HCT116 (cell line): Measurements from ENCODE around the gene UFD1. TPM values are rescaled to one million over a fixed set of nuclear protein-coding genes. Genes with fewer than 3 reads are reported as not detected.

Source experiments
- ATAC-seq: fragments of 200-7000 bp; cut with Tn5 transposase; 2 replicates; pipeline ENCODE4 v1.9.1; 2020; ENCODE audit warnings: mild to moderate bottlenecking, moderate library complexity
- BruUV-seq: library from RNA; stranded (reverse); fragments of 400-500 nt; replicated peaks from 2 replicates; lab custom pipeline; 2021; lab: Mats Ljungman, UMichigan
- CTCF ChIA-PET: fragments of 300-600 bp; sonication (Branson Sonifier 250); formaldehyde crosslinking; loops from one replicate; lab custom pipeline; 2021; ENCODE audit warnings: antibody characterized with exemption; lab: Charles Lee
- POLR2A ChIA-PET: fragments of 300-600, 350-600 bp; sonication (Branson Sonifier 250); formaldehyde crosslinking; loops from one replicate; lab custom pipeline; 2021; ENCODE audit warnings: antibody characterized with exemption; lab: Charles Lee
- RAD21 ChIA-PET, 2 experiments: fragments of 300-600 bp; sonication (Branson Sonifier 250); formaldehyde crosslinking; loops; one replicate each; lab custom pipeline; 2023; ENCODE audit warnings: low total read pairs in 2 of 2; ENCODE audit not compliant: uncharacterized antibody in 2 of 2, unreplicated experiment in 2 of 2, low non-redundant PET in 1 of 2; lab: Charles Lee
- DNase-seq: peaks from one replicate; pipeline ENCODE4 v3.0.0-alpha.2; 2010; ENCODE audit warnings: low read depth, low spot score
- H2AFZ ChIP-seq: fragments of 200-600 bp; shearing (Covaris generic), sonication (generic); 2 replicates; pipeline ENCODE4 v1.6.1; 2017; ENCODE audit warnings: low read depth, mixed run types, mixed read lengths, antibody characterized with exemption, low read length; ENCODE audit not compliant: poor library complexity, severe bottlenecking
- H3K27ac ChIP-seq: 2 replicates; pipeline ENCODE4 v1.5.1; 2012; ENCODE audit warnings: low read depth, low read length
- H3K27me3 ChIP-seq: fragments of 200-600 bp; sonication (generic); 2 replicates; pipeline ENCODE4 v1.6.1; 2016; ENCODE audit warnings: mixed run types, low read length, mixed read lengths; ENCODE audit not compliant: insufficient read depth
- H3K36me3 ChIP-seq, 2 experiments: fragments of 200-500 bp in 1 of 2; fragments of 200-600 bp in 1 of 2; sonication (Bioruptor generic) in 1 of 2; sonication (generic) in 1 of 2; 2 replicates each; pipeline versions ENCODE4 v1.5.1 to v1.6.1; 2014 to 2016; ENCODE audit warnings: low read length in 2 of 2, inconsistent platforms in 1 of 2, mixed read lengths in 1 of 2, mixed run types in 1 of 2; ENCODE audit not compliant: insufficient read depth in 2 of 2, control insufficient read depth in 1 of 2
- H3K4me1 ChIP-seq, 2 experiments: fragments of 200-600 bp in 1 of 2; sonication (generic) in 1 of 2; 2 replicates each; pipeline versions ENCODE4 v1.5.1 to v1.6.1; 2012 to 2017; ENCODE audit warnings: low read length in 2 of 2, inconsistent platforms in 1 of 2, mild to moderate bottlenecking in 1 of 2, mixed read lengths in 1 of 2, mixed run types in 1 of 2, moderate library complexity in 1 of 2; ENCODE audit not compliant: insufficient read depth in 2 of 2, control insufficient read depth in 1 of 2
- H3K4me2 ChIP-seq: fragments of 200-600 bp; sonication (generic); 2 replicates; pipeline ENCODE4 v1.6.1; 2017; ENCODE audit warnings: mixed run types, low read length, mixed read lengths
- H3K4me3 ChIP-seq, 2 experiments: fragments of 200-600 bp in 1 of 2; sonication (generic) in 1 of 2; replicated peaks in 1 of 2; 2 replicates each; pipeline ENCODE4 v1.5.1; 2011 to 2016; ENCODE audit warnings: low read length in 2 of 2, control low read depth in 1 of 2, low read depth in 1 of 2, mild to moderate bottlenecking in 1 of 2, mixed read lengths in 1 of 2, mixed run types in 1 of 2
- H3K79me2 ChIP-seq: fragments of 200-600 bp; sonication (generic); 2 replicates; pipeline ENCODE4 v1.6.1; 2017; ENCODE audit warnings: mild to moderate bottlenecking, mixed run types, low read length, moderate library complexity, mixed read lengths; ENCODE audit not compliant: insufficient read depth
- H3K9ac ChIP-seq: fragments of 200-600 bp; sonication (generic); 2 replicates; pipeline ENCODE4 v1.6.1; 2016; ENCODE audit warnings: low read length, mixed read lengths
- H3K9me2 ChIP-seq: fragments of 200-600 bp; sonication (generic), shearing (Covaris generic); 2 replicates; pipeline ENCODE4 v1.6.1; 2017; ENCODE audit warnings: mixed run types, mild to moderate bottlenecking, moderate library complexity; ENCODE audit not compliant: insufficient read depth
- H3K9me3 ChIP-seq, 2 experiments: fragments of 200-500 bp in 1 of 2; fragments of 200-600 bp in 1 of 2; sonication (Bioruptor generic) in 1 of 2; sonication (generic) in 1 of 2; 2 replicates each; pipeline ENCODE4 v1.6.1; 2014 to 2017; ENCODE audit warnings: low read length in 2 of 2, mixed read lengths in 2 of 2, inconsistent platforms in 1 of 2, low read depth in 1 of 2, mild to moderate bottlenecking in 1 of 2, mixed run types in 1 of 2, moderate library complexity in 1 of 2; ENCODE audit not compliant: control insufficient read depth in 1 of 2, insufficient read depth in 1 of 2
- H4K20me1 ChIP-seq: fragments of 200-600 bp; sonication (generic), shearing (Covaris generic); 2 replicates; pipeline ENCODE4 v1.6.1; 2017; ENCODE audit warnings: mixed run types, mild to moderate bottlenecking, moderate library complexity; ENCODE audit not compliant: insufficient read depth
- CBX3 ChIP-seq: IDR thresholded peaks from 2 replicates; pipeline ENCODE4 v1.6.1; 2012; ENCODE audit warnings: low read depth
- CEBPB ChIP-seq: IDR thresholded peaks from 2 replicates; pipeline ENCODE4 v1.6.1; 2012; ENCODE audit warnings: low read depth
- EZH2 ChIP-seq: fragments of 200-600 bp; sonication (generic); IDR thresholded peaks from 2 replicates; pipeline ENCODE4 v1.6.1; 2017; ENCODE audit warnings: antibody characterized with exemption, mixed run types
- EZH2phosphoT487 ChIP-seq: fragments of 200-600 bp; IDR thresholded peaks from 2 replicates; pipeline ENCODE4 v1.6.1; 2018; ENCODE audit warnings: antibody characterized with exemption, borderline replicate concordance
- FOSL1 ChIP-seq: IDR thresholded peaks from 2 replicates; pipeline ENCODE4 v1.6.1; 2012; ENCODE audit warnings: low read depth
- MAX ChIP-seq: IDR thresholded peaks from 2 replicates; pipeline ENCODE4 v1.6.1; 2012
- POLR2A ChIP-seq: IDR thresholded peaks from 2 replicates; pipeline ENCODE4 v1.7.0; 2011; ENCODE audit warnings: borderline replicate concordance; ENCODE audit not compliant: insufficient read depth, insufficient read length; ENCODE audit errors: extremely low read depth
- POLR2AphosphoS5 ChIP-seq: IDR thresholded peaks from 2 replicates; pipeline ENCODE4 v1.6.1; 2011; ENCODE audit warnings: mild to moderate bottlenecking, low read depth, low read length, moderate library complexity
- RAD21 ChIP-seq: IDR thresholded peaks from 2 replicates; pipeline ENCODE4 v1.6.1; 2012; ENCODE audit warnings: low read depth, mild to moderate bottlenecking
- REST ChIP-seq: IDR thresholded peaks from 2 replicates; pipeline ENCODE4 v1.6.1; 2012; ENCODE audit warnings: low read depth
- SIN3A ChIP-seq: IDR thresholded peaks from 2 replicates; pipeline ENCODE4 v1.6.1; 2012; ENCODE audit warnings: low read depth
- TCF7L2 ChIP-seq: IDR thresholded peaks from 2 replicates; pipeline ENCODE4 v1.7.0; 2011; ENCODE audit warnings: borderline replicate concordance, inconsistent platforms; ENCODE audit not compliant: insufficient read depth, insufficient read length; ENCODE audit errors: extremely low read depth
- ZFX ChIP-seq: fragments of 450-650 bp; IDR thresholded peaks from 2 replicates; pipeline ENCODE4 v1.6.1; 2017
- ZNF274 ChIP-seq: fragments of 200-500 bp; sonication (Bioruptor generic); IDR thresholded peaks from 2 replicates; pipeline ENCODE4 v1.6.1; 2014; ENCODE audit warnings: mild to moderate bottlenecking, low read depth, low read length, inconsistent platforms
- intact Hi-C: fragments of 100-400 bp; cut with micrococcal nuclease; formaldehyde crosslinking; loops from 2 replicates; pipeline ENCODE4 v1.10.0; 2022
- total RNA-seq: library from RNA; stranded (reverse); gene quantifications from one replicate; pipeline ENCODE4 v1.2.1, GENCODE V29; 2021; ENCODE audit not compliant: unreplicated experiment

UFD1 gene
- total RNA-seq, 1 experiment from 2014 or later: 97.5 TPM

DNA sequence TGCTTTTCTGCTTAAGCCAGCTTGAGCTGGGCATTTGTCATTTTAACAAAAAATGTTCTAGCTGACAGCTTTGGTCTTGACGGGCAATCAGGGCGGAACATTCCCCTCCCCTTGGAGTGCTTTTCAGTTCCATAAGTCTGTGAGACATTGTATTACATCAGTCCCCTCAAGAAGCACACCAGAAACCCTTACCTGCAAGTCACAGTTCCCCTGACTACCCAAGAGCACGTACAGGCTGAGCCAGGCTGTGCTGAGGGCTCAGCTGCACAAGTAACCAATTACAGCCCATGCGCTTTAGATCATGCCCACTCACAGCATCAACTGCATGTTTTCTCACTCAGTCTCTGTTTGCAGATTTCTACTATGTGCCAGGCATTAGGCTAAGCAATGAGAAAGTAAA is 66.5 kb downstream of the UFD1 start:
- Histone ChIP-seq H3K79me2 (peaks cover 76% of the 10 kb centered on the region), H3K9ac (no peak overlapping the region), H3K9me2 (no peaks in the 10 kb centered on the region)
- no peak for ATAC-seq
- TF ChIP-seq REST (no peak), TCF7L2 (no peak), MAX (no peak), ZFX (no peak), POLR2AphosphoS5 (no peak)
- TF ChIP-seq, all 23 proteins: peak for 0
- ChIA-PET POLR2A (no interaction called here), CTCF (no interaction called here), RAD21 (no interaction called here)
- Histone ChIP-seq H3K27ac (no peak overlapping the region), H3K9me3 (no peaks in the 10 kb centered on the region), H3K4me2 (no peak overlapping the region), H4K20me1 (peaks cover 5% of the 10 kb centered on the region; the same call in 1 of the 2 replicates), H3K27me3 (no peaks in the 10 kb centered on the region), H3K4me3 (no peak overlapping the region), H3K36me3 (peaks cover 11 to 13% of the 10 kb centered on the region in 2 experiments; a peak in 2 of 4 replicates), H2AFZ (no peak overlapping the region), H3K4me1 (no peaks in the 10 kb centered on the region)
- BruUV-seq: no TSS peak
- DNase-seq: no peak
- intact Hi-C loops: no loop called here

DNA sequence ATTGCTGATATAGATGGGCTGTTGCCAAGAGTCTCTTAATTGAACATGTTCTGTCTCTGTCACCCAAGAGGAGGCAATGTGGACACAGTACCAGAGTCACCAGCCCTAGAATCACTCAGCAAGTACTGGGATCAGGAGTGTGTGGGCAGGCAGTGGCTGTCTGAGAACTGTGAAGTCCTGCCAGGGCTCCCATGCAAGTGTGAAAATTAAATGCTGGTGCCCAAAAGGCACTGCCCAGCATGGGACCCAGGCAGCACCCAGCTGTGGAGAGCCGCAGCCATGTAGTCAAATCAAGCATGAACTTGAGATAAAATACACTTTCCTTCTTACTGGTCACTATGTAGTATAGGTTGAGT is 67.3 kb downstream of the UFD1 start:
- Histone ChIP-seq H3K9me2 (no peaks in the 10 kb centered on the region), H3K4me1 (no peaks in the 10 kb centered on the region), H3K79me2 (peaks cover 68% of the 10 kb centered on the region), H3K9me3 (no peaks in the 10 kb centered on the region), H3K9ac (no peak overlapping the region), H3K4me3 (no peak overlapping the region), H3K27me3 (no peaks in the 10 kb centered on the region), H3K36me3 (peaks cover 19 to 20% of the 10 kb centered on the region in 2 experiments; a peak in 2 of 4 replicates), H4K20me1 (peaks cover 5% of the 10 kb centered on the region; the same call in 1 of the 2 replicates), H3K4me2 (no peak overlapping the region), H2AFZ (no peak overlapping the region), H3K27ac (no peak overlapping the region)
- ChIA-PET POLR2A (no interaction called here), RAD21 (no interaction called here), CTCF (no interaction called here)
- intact Hi-C loops: no loop called here
- DNase-seq (no peak), ATAC-seq (no peak)
- BruUV-seq: no TSS peak
- TF ChIP-seq SIN3A: no peak
- TF ChIP-seq EZH2phosphoT487: no peak
- no peak for TF ChIP-seq CEBPB
- no peak for TF ChIP-seq REST
- TF ChIP-seq ZNF274: no peak
- no peak for TF ChIP-seq EZH2
- TF ChIP-seq POLR2A: no peak
- no peak for TF ChIP-seq FOSL1
- TF ChIP-seq RAD21: no peak
- TF ChIP-seq CBX3: no peak
- no peak for TF ChIP-seq TCF7L2
